ENCODE results near the gene RPTOR.

The RPTOR gene

GRCh38 chr17:81002013-81002384 is 457.4 kb downstream of the RPTOR start:
- no peak for DNase-seq (ENCODE audit: low read depth)

- no peak for DNase-seq (ENCODE audit: low read depth)
Observed at GRCh38 chr17:81002409-81003361, 458.0 kb downstream of the RPTOR start.

GRCh38 chr17:81003711-81004475 is 459.3 kb downstream of the RPTOR start:
- no peak for DNase-seq (ENCODE audit: low read depth)

GRCh38 chr17:81006891-81007290 is 462.3 kb downstream of the RPTOR start:
- no peak for DNase-seq (ENCODE audit: low read depth)

GRCh38 chr17:81008140-81008539 is 463.5 kb downstream of the RPTOR start:
- no peak for DNase-seq (ENCODE audit: low read depth)

- DNase-seq (ENCODE audit: low read depth): no peak
Observed at GRCh38 chr17:81009136-81009535, 464.5 kb downstream of the RPTOR start.

- DNase-seq (ENCODE audit: low read depth): no peak
Observed at GRCh38 chr17:81010935-81011334, 466.3 kb downstream of the RPTOR start.

- no peak for DNase-seq (ENCODE audit: low read depth)
Observed at GRCh38 chr17:81011951-81012350, 467.3 kb downstream of the RPTOR start.

- DNase-seq (ENCODE audit: low read depth): no peak
Observed at GRCh38 chr17:81012574-81013447, 468.2 kb downstream of the RPTOR start.

- no peak for DNase-seq (ENCODE audit: low read depth)
Observed at GRCh38 chr17:81013642-81014041, 469.0 kb downstream of the RPTOR start.

- DNase-seq (ENCODE audit: low read depth): no peak
Observed at GRCh38 chr17:81015136-81015535, 470.5 kb downstream of the RPTOR start.

Measured in stimulated activated CD8-positive, alpha-beta memory T cell treated with anti-CD3 and anti-CD28 coated beads, Interleukin-12 subunit alpha, Interleukin-12 subunit beta, amount 100 ng/mL, for 4 hours (primary cell).